ENCODE measurements around the gene GPX7. TPM values are rescaled to one million over a fixed set of nuclear protein-coding genes. Genes with fewer than 3 reads are reported as not detected.
A peak's percentile ranks its signal among the peaks of the same experiment; 100 is the strongest.

GPX7 gene
- total RNA-seq, 1 donor from 2014 or later, result 138 TPM

DNA sequence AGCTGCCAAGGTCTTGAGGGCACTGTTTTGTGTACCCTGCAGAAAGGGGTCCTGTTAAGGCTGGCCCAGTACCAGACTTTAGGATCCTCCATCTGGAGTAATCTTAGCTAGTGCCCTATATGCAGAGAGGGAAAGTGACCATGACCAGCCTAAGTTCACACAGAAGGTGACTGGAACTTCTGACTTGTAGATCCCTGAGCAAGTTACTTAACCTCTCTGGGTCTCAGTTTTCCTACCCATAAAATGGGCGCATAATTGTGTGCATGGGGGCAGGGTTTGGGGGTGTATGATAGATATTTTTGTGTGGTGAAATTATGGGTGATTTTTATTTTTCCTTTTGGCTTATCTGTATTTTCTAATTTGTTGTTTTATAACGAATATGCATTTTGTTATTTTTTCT, 27.5 kb downstream of the GPX7 start:
- no peak for DNase-seq

DNA sequence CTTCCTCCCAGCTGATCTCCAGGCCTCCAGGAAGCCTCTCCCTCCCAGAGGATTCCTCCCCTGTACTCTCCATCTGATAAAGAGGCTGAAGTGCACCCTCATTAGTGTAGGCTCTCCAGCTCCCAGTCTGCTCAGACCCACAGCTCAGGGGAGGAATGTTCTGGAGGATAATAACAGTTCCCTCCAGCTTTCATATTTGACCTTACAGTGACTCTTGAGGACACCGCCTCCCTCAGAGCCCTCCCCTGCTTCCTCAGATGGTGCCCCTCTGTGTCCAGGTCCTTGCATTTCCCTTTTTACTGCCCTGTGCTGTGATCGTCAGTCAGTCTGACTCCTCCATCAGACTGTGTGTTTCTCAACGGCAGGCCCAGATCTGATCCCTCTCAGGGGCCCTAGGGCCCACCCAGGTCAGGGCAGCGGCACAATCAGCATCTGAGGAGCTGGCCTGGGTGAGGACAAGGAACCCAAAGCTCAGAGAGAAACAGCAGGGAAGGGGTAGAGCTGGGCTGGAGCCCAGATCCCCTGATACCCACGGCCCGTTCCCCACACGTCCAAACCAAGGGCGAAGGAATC, 29.7 kb downstream of the GPX7 start:
- DNase-seq, result no peak

DNA sequence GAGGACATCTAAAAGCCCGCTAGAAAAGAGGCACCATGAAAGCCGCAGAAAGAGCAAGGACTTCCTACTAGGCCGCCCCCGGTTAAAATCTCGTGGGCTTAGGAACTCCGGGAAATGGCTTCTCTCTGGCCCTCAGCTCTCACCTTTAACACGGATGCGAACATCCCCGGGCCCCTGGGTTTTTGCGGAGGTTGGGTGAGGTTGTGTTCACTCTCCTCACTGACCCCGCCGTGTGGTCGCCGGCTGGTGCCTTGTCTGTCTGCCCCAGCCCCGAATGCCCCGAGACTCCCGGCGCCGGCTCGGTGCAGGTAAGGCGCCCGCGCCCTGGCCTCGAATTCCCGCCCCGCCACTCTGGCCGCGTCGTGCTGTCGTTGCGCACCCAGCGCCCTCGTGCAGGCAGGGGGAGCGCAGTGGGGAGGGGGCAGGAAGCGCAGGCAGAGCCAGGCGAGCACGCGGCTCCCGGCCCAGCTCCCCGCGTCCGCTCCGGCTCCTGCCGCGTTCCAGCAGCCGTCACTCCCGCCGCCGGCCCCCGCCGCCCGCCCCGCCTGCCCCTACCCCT, 30.6 kb downstream of the GPX7 start, which contains the start of gene SHISAL2A:
Gene SHISAL2A, plus strand, starts transcription at position 437 of the 559 bp plus-strand sequence. CDS start 326 bp downstream, outside the sequence.
- DNase-seq, result peak; percentile 55

DNA sequence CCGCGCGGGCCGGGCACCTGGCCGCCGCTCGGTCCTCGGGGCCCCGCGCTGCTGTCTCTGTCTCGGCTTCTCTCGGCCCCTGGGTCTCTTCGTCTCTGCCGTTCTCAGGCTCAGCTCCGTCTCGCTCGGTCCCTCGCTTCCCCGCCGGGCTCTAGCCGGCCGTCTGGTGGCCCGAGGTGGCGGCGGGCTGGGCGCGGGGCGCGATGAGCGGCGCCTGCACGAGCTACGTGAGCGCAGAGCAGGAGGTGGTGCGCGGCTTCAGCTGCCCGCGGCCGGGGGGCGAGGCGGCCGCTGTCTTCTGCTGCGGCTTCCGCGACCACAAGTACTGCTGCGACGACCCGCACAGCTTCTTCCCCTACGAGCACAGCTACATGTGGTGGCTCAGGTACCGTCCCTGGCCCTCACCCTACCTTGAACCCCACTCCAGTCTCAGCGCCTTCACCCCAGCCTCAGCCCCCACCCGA, 31.2 kb downstream of the GPX7 start:
- peak; percentile 35 for DNase-seq

DNA sequence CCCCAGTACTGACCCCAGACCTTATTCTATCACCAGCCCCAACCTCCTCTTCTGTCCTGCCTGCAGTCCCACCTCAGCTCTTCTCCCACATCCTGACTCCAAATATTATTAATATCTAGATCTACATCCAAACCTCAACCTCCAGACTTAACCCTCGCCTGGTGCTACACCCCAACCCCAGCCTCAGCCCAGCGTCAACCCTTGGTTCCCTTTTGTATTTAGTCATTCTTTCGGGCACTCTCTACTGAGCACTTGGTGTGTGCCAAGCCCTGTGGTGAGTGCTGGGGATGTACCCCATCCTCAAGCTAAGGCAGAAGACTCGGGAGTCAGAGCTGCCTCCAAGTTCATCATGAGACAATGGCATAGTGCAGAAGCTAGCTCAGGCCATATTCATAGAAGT, 31.9 kb downstream of the GPX7 start:
- no peak for DNase-seq

DNA sequence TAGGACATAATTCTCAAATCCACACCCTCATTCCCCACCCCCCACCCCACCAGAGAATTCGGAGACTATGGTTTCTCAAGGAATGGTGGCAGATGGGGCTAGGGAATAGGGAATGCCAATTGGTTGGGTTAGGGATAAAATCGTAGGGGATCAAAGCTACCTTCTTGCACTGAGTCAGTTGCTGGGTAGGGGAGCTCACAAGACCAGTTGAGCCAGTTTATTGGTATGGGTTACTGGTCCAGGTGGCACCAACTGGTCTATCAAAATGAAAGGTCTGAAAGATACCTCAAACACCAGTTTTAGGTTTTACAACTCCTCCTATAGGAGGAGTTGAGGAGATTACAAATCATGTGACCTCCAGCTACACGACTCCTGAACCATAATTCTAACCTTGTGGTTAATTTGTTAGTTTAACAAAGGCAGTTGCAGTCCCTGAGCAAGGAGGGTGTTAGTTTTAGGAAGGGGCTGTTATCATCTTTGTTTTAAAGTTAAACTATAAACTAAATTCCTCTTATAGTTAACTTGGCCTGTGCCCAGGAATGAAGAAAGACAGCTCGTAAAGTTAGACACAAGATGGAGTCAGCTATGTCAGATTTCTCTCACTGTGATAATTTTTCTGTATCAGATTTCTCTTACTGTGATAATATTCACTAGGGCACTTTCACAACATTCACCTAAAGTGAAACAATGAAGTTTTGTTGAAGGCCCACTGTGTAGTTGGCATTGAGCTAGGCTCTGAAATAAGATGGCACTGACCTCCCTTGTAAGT, 33.3 kb downstream of the GPX7 start:
- no peak for DNase-seq

DNA sequence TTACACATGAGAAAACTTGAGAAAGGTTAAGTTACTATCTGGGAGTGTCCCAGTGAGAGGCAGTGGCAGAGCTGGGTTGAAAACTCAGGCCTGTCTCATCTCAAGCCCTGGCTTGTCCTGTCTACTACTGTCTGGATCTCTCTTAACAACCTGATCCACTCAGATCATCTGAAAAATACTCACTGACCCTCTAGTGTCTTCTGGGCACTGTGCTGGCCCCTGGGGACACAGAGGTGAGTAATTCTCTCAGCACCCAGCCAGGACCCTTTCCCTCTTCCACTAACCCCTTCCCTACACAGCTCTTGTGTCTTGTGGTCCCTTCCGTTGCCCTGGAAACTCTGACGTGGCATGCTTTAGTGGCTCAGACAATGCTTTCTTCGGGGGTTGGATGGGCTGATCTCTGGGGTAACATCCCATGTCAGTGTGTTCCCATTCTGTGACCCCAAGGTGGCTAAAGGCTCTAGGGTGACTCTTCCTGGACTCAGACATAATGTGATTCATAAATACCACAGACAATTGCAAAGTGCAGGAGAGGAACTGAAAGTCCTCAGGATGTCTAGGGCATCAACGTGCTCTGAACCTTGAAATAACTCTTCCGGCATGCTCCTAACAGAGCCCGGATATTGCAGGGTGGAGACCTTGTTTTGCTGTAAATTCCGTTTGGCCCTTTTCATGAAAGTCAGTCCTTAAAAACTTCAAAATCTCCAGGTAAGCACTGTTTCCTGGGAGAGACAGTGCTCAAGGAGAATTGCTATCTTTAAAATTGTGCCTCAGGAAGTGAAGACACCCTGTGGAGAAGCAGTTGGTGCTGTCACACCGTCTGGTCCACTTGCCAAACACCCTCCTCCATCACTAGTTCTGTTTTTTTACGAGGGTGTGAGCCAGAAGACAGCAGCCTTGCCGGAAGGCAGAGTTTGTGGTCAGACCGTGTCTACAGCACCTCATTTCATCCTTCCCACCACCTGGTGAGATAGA, 34.8 kb downstream of the GPX7 start:
- DNase-seq, result no peak

DNA sequence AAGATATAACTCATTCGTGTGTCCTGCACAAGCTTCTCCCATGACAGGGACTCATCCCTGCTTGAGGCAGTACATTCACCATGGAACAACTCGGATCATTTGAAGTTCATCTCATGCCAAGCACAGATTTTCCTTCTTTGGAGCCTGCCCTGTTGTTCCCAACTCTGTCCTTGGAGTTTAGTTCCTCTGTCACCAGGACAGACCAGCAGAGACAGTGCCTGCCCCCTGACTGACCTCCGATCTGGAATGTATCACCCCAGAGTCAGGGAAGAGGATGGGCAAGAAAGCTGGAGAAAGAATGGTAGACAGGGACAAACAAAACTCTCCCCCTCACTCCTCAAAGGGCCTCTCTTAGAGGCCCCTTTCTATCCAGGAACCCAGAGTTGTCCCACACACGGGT, 35.8 kb downstream of the GPX7 start:
- DNase-seq, result no peak

DNA sequence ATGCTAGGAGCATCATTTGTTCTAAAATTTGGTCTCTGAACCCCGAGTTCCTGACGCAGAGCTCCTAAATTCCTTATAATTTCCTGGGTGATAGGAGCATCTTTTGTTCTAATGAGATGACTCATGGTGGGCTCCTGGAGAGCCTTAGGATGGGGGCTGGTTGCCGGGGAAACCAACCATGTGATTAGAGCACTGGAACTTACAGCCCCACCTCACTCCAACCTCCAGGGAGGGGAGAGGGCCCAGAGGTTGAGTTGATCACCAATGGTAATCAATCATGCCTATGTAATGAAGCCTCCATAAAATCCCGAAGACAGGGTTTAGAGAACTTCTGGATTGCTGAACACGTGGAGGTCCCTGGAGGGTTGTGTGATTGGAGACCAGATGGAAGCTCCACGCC, 38.5 kb downstream of the GPX7 start:
- no peak for DNase-seq

DNA sequence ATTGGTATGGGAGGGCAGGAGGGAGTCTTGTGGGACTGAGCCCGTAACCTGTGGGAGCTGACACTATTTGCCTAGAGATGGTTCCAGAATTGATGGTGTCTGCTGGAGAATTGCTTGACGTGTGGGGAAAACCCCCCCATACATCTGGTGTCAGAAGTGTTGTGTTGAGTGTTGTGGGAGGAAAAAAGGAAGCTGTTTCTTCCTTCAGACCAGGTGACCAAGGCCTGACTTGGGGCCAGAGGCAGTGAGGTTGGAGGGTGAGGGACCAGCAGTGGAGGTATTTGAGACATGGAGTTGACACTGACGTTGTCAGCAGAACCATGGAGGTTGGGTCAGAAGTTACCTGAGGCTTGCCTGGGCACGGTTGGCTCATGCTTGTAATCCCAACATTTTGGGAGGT, 39.1 kb downstream of the GPX7 start:
- no peak for DNase-seq

DNA sequence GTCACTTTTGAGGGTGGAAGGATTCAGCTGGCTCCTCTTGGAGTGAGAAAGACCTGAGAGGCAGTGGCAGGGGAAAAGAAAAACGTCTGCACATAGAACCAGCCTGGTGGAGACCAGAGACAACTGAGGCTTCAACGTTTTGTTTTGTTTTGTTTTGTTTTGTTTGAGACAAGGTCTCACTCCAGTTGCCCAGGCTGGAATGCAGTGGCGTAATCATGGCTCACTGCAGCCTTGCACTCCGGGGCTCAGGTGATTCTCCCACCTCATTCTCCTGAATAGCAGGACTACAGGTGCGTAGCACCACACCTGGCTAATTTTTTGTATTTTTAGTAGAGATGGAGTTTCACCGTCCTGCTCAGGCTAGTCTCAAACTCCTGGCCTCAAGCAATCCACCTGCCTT, 43.1 kb downstream of the GPX7 start:
- no peak for DNase-seq

DNA sequence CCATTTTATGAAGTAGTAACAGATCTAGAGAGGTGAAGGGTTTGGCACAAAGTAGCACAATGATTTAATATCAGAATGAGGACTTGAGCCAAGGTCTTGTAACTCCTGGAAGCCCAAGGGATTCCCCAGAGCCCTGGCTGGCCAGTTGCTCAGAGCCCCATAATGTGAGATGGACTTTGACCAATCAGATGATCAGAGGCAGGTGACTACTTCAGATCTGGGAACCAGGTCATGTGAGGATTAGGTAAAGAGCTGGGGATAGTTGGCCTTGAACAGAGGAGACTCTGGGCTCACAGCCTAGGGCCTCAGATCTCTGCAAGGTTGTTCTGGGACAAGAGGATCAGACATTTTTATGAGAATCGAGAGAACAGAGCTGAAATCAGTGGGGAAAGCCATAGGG, 49.7 kb downstream of the GPX7 start:
- no peak for DNase-seq

DNA sequence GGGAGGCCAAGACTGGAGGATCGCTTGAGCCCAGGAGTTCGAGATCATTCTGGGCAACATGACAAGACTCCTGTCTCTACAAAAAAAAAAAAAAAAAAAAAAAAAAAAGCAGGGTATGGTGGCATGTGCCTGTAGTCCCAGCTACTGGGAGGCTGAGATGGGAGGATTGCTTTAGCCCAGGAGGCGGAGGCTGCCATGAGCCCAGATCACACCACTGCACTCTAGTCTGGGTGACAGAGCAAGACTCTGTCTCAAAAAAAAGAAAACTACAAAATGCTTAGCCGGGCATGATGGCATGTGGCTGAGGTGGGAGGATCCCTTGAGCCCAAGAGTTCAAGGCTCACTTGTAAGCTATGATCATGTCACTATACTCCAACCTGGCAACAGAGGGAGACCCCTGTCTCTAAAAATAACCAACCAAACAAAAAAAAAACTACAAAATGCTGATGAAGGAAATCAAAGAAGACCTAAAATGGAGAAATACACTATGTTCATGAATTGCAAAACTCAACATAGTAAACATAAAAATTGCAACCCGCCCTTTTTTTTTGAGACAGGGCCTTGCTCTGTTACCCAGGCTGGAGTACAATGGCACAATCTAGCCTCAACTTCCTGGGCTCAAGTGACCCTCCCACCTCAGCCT, 51.2 kb downstream of the GPX7 start:
- no peak for DNase-seq

DNA sequence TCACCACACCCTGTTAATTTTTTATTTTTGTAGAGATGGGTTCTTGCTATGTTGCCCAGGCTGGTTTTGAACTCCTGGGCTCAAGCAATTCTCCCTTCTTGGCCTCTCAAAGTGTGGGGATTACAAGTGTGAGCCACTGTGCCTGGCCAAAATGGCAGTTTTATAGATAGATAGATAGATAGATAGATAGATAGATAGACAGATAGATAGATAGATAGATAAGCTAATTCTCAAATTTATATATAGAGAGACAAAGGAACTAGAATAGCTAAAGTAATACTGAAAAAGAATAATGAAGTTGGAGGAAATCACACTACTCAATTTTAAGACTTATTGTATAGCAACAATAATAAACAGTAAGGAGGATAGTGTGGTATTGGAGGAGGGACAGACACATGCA, 51.9 kb downstream of the GPX7 start:
- DNase-seq, result no peak

DNA sequence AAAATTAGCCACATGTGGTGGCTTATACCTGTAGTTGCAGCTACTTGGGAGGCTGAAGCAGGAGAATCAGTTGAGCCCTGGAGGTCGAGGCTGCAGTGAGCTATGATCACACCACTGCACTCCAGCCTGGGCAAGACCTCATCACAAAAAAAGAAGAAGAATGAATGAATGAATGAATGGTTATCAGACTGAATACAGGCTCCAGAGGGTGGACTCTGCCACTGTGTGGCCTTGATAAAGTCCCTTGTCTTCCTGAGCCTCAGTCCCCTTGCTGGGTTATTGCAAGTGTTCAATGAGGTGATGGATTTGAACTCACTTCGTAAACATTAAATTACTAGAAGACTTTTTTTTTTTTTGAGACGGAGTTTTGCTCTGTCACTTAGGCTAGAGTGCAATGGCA, 55.5 kb downstream of the GPX7 start:
- DNase-seq, result no peak

Other genes starting within 250 kb of the GPX7 start
- gene CC2D1B, start 236.2 kb upstream of the GPX7 start, total RNA-seq, result 17.6 TPM
- gene ORC1, start 197.9 kb upstream of the GPX7 start, total RNA-seq, result 1.7 TPM
- 24.8 TPM for gene PRPF38A, start 197.8 kb upstream of the GPX7 start, total RNA-seq
- gene TUT4, start 49.3 kb upstream of the GPX7 start, total RNA-seq, result 115 TPM
- not detected for gene SHISAL2A, start 30.8 kb downstream of the GPX7 start, total RNA-seq
- gene COA7, start 96.0 kb downstream of the GPX7 start, total RNA-seq, result 17.7 TPM
- 97.4 TPM for gene ZYG11B, start 124.1 kb downstream of the GPX7 start, total RNA-seq
- 0.62 TPM for gene ZYG11A, start 240.4 kb downstream of the GPX7 start, total RNA-seq